ENCODE results near the gene IFNAR1.
"Not testable (repeated sequence)": the region's sequence is repeated elsewhere in the genome, so short reads cannot be mapped to it uniquely, and the experiment has no call there.

Gene IFNAR1

DNA sequence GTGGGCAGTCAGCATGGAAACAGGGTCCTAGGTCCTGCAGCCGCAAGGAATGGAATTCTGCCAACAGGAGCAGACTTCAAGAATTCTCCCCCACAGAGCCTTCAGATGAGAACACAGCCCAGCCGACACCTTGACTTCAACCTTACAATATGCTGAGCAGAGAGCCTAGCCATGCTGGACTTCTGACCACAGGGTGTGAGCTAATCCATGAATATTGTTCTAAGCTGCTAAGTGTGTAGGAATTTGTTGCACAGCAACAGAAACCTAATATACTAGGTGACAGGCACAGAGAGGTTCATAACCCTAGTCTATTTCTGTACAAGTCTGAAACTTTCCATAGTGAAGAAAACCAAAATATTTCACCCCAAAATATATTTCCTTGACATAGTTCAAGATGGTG lies 45.5 kb downstream of the IFNAR1 start:
- FAIRE-seq (no peak), DNase-seq (ENCODE audit: insufficient read length, low spot score) (no peak)
- TF ChIP-seq POLR2AphosphoS5 (IDR thresholded peaks at IDR 0.05; ENCODE audit: low read depth, low read length) (no peak), SPI1 (IDR thresholded peaks at IDR 0.05; ENCODE audit: low read depth, low read length) (no peak), TAF1 (IDR thresholded peaks at IDR 0.05; ENCODE audit: low read depth, low read length) (no peak), POU2F2 (IDR thresholded peaks at IDR 0.05; ENCODE audit: low read depth, low read length) (no peak)

DNA sequence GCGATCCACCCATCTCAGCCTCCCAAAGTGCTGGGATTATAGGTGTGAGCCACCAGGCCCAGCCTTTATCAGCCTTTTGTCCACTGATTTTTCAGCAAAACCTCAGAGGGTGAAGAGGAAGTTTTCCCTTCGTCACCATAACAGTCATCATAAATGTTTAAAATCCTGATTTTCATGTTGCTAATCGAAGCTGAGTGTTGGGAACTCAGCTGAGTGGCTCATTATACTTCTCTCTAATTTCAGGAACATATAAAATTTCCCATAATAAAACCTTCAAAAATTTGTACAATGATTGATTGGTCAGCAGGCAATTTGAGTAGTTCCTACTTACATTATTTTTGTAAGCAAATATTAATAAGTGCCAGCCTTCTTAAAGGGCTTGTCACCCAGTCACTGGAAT lies 46.6 kb downstream of the IFNAR1 start:
- FAIRE-seq (no peak), DNase-seq (ENCODE audit: insufficient read length, low spot score) (no peak)
- TF ChIP-seq POLR2AphosphoS5 (IDR thresholded peaks at IDR 0.05; ENCODE audit: low read depth, low read length) (no peak), POU2F2 (IDR thresholded peaks at IDR 0.05; ENCODE audit: low read depth, low read length) (no peak), PAX5 (IDR thresholded peaks at IDR 0.05; ENCODE audit: insufficient read depth, low read length, severe bottlenecking) (no peak), POLR2A (IDR thresholded peaks at IDR 0.05; ENCODE audit: low read depth, low read length) (no peak)

DNA sequence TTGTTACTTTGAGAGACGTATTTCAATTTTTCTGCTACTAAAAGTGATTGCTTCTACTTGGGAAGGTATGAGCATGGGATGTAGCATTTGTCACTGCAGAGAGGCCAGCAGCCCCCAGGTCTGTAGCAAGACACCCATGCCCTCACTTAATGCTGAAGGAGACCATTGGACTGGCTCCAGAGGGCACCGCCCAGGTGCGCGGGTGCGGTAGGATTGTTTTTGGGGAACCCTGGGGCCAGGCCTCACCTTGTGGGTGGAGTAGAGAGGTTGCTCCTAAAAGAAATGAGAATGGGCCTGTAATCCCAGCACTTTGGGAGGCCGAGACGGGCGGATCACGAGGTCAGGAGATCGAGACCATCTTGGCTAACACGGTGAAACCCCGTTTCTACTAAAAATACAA lies 47.8 kb downstream of the IFNAR1 start:
- DNase-seq (ENCODE audit: insufficient read length, low spot score) = no peak
- FAIRE-seq = no peak
- TF ChIP-seq POU2F2 (IDR thresholded peaks at IDR 0.05; ENCODE audit: low read depth, low read length) = no peak
- no peak for TF ChIP-seq SPI1 (IDR thresholded peaks at IDR 0.05; ENCODE audit: low read depth, low read length)
- no peak for TF ChIP-seq PAX5 (IDR thresholded peaks at IDR 0.05; ENCODE audit: insufficient read depth, low read length, severe bottlenecking)
- no peak for TF ChIP-seq TAF1 (IDR thresholded peaks at IDR 0.05; ENCODE audit: low read depth, low read length)
- no peak for TF ChIP-seq POLR2A (IDR thresholded peaks at IDR 0.05; ENCODE audit: low read depth, low read length)
- TF ChIP-seq POLR2AphosphoS5 (IDR thresholded peaks at IDR 0.05; ENCODE audit: low read depth, low read length) = no peak

DNA sequence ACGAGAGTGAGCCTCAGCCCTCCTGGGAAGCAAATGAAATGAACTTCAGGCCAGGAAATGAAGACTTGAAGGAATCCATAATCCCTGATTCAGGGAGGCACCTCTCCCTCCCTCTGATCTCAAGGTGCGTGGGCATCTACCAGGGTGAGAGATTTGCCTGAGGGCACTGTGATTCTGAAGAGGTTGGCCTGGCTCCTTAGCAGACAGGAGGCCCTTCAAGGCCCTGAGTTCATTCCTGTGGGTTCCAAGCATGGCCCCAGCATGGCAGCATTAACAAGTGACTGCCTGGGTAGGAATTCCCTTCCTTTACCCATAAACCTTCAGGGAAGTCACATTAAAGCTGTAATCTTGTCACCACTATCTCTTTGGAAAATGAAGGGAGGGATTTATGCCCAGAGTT lies 48.7 kb downstream of the IFNAR1 start:
- FAIRE-seq (no peak), DNase-seq (ENCODE audit: insufficient read length, low spot score) (no peak)
- TF ChIP-seq PAX5 (IDR thresholded peaks at IDR 0.05; ENCODE audit: insufficient read depth, low read length, severe bottlenecking) (no peak), POLR2A (IDR thresholded peaks at IDR 0.05; ENCODE audit: low read depth, low read length) (no peak), SPI1 (IDR thresholded peaks at IDR 0.05; ENCODE audit: low read depth, low read length) (no peak), POLR2AphosphoS5 (IDR thresholded peaks at IDR 0.05; ENCODE audit: low read depth, low read length) (no peak), TAF1 (IDR thresholded peaks at IDR 0.05; ENCODE audit: low read depth, low read length) (no peak), POU2F2 (IDR thresholded peaks at IDR 0.05; ENCODE audit: low read depth, low read length) (no peak)

DNA sequence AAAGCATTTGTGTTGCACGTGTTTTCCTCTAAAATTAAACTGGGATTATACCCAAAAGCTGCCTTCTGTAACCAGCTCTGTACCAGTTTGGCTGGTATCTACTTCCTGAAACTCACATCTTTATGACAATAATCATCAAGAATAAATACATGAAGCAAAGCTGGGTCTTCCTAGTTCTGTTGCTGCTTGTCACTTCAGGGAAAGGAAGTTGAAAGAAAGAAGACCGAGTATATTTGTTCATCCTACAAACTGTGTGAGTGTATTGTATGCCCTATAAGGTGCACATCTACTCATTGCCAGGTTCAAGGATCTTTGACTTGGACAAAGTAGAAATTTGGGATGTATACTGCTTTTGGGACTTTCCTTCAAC lies 49.3 kb downstream of the IFNAR1 start:
- peak; percentile 38 for FAIRE-seq
- TF ChIP-seq PAX5 (IDR thresholded peaks at IDR 0.05; ENCODE audit: insufficient read depth, low read length, severe bottlenecking) (no peak), TAF1 (IDR thresholded peaks at IDR 0.05; ENCODE audit: low read depth, low read length) (no peak), POLR2AphosphoS5 (IDR thresholded peaks at IDR 0.05; ENCODE audit: low read depth, low read length) (no peak), POU2F2 (IDR thresholded peaks at IDR 0.05; ENCODE audit: low read depth, low read length) (no peak), SPI1 (IDR thresholded peaks at IDR 0.05; ENCODE audit: low read depth, low read length) (no peak), POLR2A (IDR thresholded peaks at IDR 0.05; ENCODE audit: low read depth, low read length) (no peak)
- no peak for DNase-seq (ENCODE audit: insufficient read length, low spot score)

DNA sequence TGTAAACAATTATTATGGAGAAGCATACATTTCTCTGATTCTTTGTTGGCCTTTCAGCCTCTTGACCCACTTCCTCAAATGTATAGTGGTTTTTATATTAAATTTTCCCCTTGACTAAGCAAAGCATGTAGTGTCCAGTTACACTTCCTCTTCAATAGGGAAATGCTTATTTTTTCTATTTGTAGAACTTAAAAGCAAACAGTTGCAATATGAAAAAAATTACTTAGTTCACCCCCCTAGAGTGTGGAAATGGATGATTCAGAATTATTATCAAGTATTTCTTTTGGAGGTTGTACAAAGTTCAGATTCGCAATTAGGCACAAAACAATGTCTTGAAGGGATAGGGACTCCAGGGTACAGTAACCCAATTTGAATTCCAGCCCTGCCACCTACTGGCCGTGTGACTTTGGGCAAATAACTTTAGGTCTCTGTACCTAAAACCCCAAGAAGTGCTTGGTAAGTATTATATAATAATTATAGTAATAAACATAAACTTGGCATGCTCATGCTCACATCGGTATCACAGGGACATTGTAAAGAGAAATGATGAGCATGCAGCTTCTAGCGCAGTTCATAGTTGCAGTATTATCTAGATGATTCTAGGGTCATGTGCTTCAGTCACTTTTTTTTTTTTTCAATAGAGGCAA lies 49.8 kb downstream of the IFNAR1 start:
- no peak for DNase-seq (ENCODE audit: insufficient read length, low spot score)
- peak; percentile 63 for TF ChIP-seq PAX5 (IDR thresholded peaks at IDR 0.05; ENCODE audit: insufficient read depth, low read length, severe bottlenecking)
- peak; percentile 90 for TF ChIP-seq SPI1 (IDR thresholded peaks at IDR 0.05; ENCODE audit: low read depth, low read length)
- TF ChIP-seq TAF1 (IDR thresholded peaks at IDR 0.05; ENCODE audit: low read depth, low read length) = no peak
- no peak for TF ChIP-seq POLR2AphosphoS5 (IDR thresholded peaks at IDR 0.05; ENCODE audit: low read depth, low read length)
- TF ChIP-seq POU2F2 (IDR thresholded peaks at IDR 0.05; ENCODE audit: low read depth, low read length) = peak; percentile 48; the same call in 1 of the 2 replicates
- no peak for TF ChIP-seq POLR2A (IDR thresholded peaks at IDR 0.05; ENCODE audit: low read depth, low read length)
- FAIRE-seq = no peak

DNA sequence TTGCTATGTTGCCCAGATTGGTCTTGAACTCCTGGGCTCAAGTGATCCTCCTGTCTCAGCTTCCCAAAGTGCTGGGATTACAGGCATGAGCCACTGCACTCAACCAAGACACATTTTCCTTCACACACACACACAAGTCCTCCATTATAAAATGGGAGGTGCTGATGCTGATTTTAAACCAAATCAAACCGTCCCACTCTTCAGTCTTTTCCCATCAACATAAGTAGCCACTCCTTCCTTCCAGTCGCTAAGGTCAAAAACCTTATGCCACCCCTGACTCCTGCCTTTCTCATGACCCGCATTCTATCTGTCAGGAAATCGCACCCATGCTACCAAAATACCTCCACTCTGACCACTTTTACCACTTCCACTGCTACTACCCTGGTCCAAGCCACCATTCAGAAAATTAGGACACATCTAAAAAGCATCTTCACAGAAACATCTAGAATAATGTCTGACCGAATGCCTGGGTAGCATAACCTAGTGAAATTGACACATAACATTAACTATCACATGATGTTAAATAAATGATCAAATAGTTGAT lies 50.4 kb downstream of the IFNAR1 start:
- TF ChIP-seq POU2F2 (IDR thresholded peaks at IDR 0.05; ENCODE audit: low read depth, low read length) (no peak), POLR2A (IDR thresholded peaks at IDR 0.05; ENCODE audit: low read depth, low read length) (no peak), SPI1 (IDR thresholded peaks at IDR 0.05; ENCODE audit: low read depth, low read length) (no peak), POLR2AphosphoS5 (IDR thresholded peaks at IDR 0.05; ENCODE audit: low read depth, low read length) (no peak), TAF1 (IDR thresholded peaks at IDR 0.05; ENCODE audit: low read depth, low read length) (no peak), PAX5 (IDR thresholded peaks at IDR 0.05; ENCODE audit: insufficient read depth, low read length, severe bottlenecking) (no peak)
- DNase-seq (ENCODE audit: insufficient read length, low spot score) (no peak), FAIRE-seq (no peak)

DNA sequence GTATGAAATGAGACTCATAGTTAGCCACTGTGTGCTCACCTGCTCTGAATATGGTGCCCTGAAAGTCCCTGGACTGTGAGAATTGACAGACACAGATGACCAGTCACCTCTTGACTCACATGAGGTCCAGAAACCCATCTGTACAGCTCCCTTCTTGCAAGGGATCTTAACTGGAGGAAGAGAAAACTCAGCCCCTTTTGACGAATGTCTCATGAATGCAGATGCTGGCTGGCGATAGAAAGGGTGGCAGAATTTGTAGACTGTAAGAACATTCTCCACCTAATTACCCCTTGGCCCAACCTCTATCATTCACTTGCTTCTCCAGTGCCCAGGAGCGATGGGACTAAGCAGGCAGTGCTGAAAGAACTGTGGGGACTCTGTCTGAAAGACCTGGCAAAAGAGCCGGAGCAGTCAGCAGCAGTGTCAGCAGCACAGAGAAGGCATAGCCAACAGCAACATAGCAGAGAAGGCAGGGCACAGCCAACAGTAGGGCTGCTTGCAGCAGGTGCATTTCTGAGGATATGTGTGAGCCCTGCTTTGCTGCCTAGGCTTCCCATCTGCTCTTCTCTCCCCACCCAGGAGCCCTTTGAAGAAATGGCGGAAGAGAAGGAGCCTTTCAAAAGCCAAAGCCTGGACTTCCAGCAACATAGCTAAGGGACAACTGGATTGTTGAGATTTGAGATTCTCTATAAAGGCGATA lies 52.6 kb downstream of the IFNAR1 start:
- DNase-seq (ENCODE audit: insufficient read length, low spot score) (no peak), FAIRE-seq (no peak)
- no peak for TF ChIP-seq PAX5 (IDR thresholded peaks at IDR 0.05; ENCODE audit: insufficient read depth, low read length, severe bottlenecking)
- no peak for TF ChIP-seq POLR2A (IDR thresholded peaks at IDR 0.05; ENCODE audit: low read depth, low read length)
- TF ChIP-seq TAF1 (IDR thresholded peaks at IDR 0.05; ENCODE audit: low read depth, low read length) = no peak
- TF ChIP-seq POLR2AphosphoS5 (IDR thresholded peaks at IDR 0.05; ENCODE audit: low read depth, low read length) = no peak
- no peak for TF ChIP-seq POU2F2 (IDR thresholded peaks at IDR 0.05; ENCODE audit: low read depth, low read length)
- no peak for TF ChIP-seq SPI1 (IDR thresholded peaks at IDR 0.05; ENCODE audit: low read depth, low read length)

DNA sequence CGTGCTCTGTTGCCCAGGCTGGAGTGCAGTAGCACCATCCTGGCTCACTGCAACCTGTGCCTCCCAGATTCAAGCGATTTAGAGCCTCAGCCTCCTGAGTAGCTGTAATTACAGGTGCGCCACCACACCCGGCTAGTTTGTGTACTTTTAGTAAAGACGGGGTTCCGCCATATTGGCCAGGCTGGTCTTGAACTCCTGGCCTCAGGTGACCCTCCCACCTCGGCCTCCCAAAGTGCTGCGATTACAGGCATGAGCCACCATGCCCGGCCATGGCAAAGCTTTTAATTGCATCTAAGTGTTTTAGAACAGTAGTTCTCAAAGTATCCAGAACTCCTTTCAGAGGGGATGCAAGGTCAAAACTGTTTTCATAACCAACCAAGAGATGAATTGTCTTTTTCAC lies 53.3 kb downstream of the IFNAR1 start:
- no peak for DNase-seq (ENCODE audit: insufficient read length, low spot score)
- FAIRE-seq = no peak
- TF ChIP-seq POU2F2 (IDR thresholded peaks at IDR 0.05; ENCODE audit: low read depth, low read length) = no peak
- no peak for TF ChIP-seq PAX5 (IDR thresholded peaks at IDR 0.05; ENCODE audit: insufficient read depth, low read length, severe bottlenecking)
- TF ChIP-seq POLR2A (IDR thresholded peaks at IDR 0.05; ENCODE audit: low read depth, low read length) = no peak
- TF ChIP-seq TAF1 (IDR thresholded peaks at IDR 0.05; ENCODE audit: low read depth, low read length) = no peak
- TF ChIP-seq SPI1 (IDR thresholded peaks at IDR 0.05; ENCODE audit: low read depth, low read length) = no peak
- TF ChIP-seq POLR2AphosphoS5 (IDR thresholded peaks at IDR 0.05; ENCODE audit: low read depth, low read length) = no peak

DNA sequence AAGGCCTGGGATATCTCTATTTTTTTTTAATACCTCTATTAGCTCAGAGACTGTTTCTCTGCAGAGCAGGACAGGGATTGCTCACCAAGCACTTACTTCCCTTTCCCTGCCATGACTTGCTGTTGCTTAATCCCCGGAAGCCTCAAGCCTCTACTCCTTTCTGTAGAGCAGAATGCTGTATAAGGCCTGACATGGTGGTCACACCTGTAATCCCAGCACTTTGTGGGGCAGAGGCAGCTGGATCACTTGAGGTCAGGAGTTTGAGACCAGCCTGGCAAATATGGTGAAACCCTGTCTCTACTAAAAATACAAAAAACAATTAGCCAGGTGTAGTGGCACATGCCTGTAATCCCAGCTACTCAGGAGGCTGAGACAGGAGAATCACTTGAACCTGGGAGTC lies 55.2 kb downstream of the IFNAR1 start:
- not testable (repeated sequence) for DNase-seq (ENCODE audit: insufficient read length, low spot score); FAIRE-seq
